IMR-90 (cell line): Measurements from ENCODE around the gene ANKRD1. TPM values are rescaled to one million over a fixed set of nuclear protein-coding genes. Genes with fewer than 3 reads are reported as not detected.

ENCODE experiments used
- ATAC-seq: fragments of 200-7000 bp; cut with Tn5 transposase; 2 replicates; pipeline ENCODE4 v1.9.1; 2020; ENCODE audit warnings: low read depth, mild to moderate bottlenecking, moderate library complexity
- BruUV-seq: library from RNA; stranded (reverse); fragments of 400-500 nt; replicated peaks from 2 replicates; lab custom pipeline; 2021; lab: Mats Ljungman, UMichigan
- CTCF ChIA-PET: fragments of 300-600 bp; formaldehyde crosslinking; extraction: SDS; loops from one replicate; lab custom pipeline; 2021; ENCODE audit warnings: antibody characterized with exemption; lab: Yijun Ruan, JAX
- POLR2A ChIA-PET: fragments of 300-600 bp; sonication (Branson Sonifier 250); formaldehyde crosslinking; loops from one replicate; lab custom pipeline; 2022; ENCODE audit warnings: antibody characterized with exemption; ENCODE audit not compliant: unreplicated experiment; lab: Charles Lee
- DNase-seq: peaks from one replicate; pipeline ENCODE4 v3.0.0; 2013
- H2AFZ ChIP-seq: replicated peaks from 2 replicates; pipeline ENCODE3; 2013; ENCODE audit warnings: low read length, mild to moderate bottlenecking; ENCODE audit not compliant: poor library complexity
- H2AK5ac ChIP-seq: 2 replicates; pipeline ENCODE4 v1.6.1; 2013; ENCODE audit warnings: low read depth, low read length, inconsistent platforms
- H2AK9ac ChIP-seq: replicated peaks from 2 replicates; pipeline ENCODE3; 2013; ENCODE audit warnings: mild to moderate bottlenecking, low read depth, low read length, moderate library complexity; ENCODE audit not compliant: poor library complexity
- H2BK120ac ChIP-seq: 2 replicates; pipeline ENCODE4 v1.6.1; 2013; ENCODE audit warnings: low read depth, low read length, inconsistent platforms
- H2BK15ac ChIP-seq: 3 replicates; pipeline ENCODE4 v1.6.1; 2013; ENCODE audit warnings: low read depth, low read length, inconsistent platforms
- H2BK20ac ChIP-seq: 2 replicates; pipeline ENCODE4 v1.6.1; 2013; ENCODE audit warnings: low read depth, mild to moderate bottlenecking, inconsistent platforms, low read length, moderate library complexity
- H2BK5ac ChIP-seq: 2 replicates; pipeline ENCODE4 v1.6.1; 2013; ENCODE audit warnings: mild to moderate bottlenecking, low read depth, low read length, inconsistent platforms; ENCODE audit not compliant: poor library complexity, severe bottlenecking
- H3K14ac ChIP-seq: replicated peaks from 2 replicates; pipeline ENCODE4 v1.6.1; 2013; ENCODE audit warnings: low read depth, low read length, inconsistent platforms
- H3K18ac ChIP-seq: 2 replicates; pipeline ENCODE4 v1.6.1; 2013; ENCODE audit warnings: low read depth, low read length, control low read depth
- H3K23ac ChIP-seq: 2 replicates; pipeline ENCODE4 v1.6.1; 2013; ENCODE audit warnings: low read depth, low read length, inconsistent platforms
- H3K27ac ChIP-seq: 2 replicates; pipeline ENCODE4 v1.5.1; 2013; ENCODE audit warnings: mild to moderate bottlenecking, control low read depth, low read length; ENCODE audit not compliant: insufficient read depth
- H3K27me3 ChIP-seq: 2 replicates; pipeline ENCODE4 v1.6.1; 2013; ENCODE audit warnings: low read length; ENCODE audit not compliant: control insufficient read depth, insufficient read depth
- H3K36me3 ChIP-seq: 2 replicates; pipeline ENCODE4 v1.6.1; 2013; ENCODE audit warnings: low read length, mixed read lengths; ENCODE audit not compliant: control insufficient read depth, insufficient read depth
- H3K4ac ChIP-seq: 2 replicates; pipeline ENCODE4 v1.6.1; 2013; ENCODE audit warnings: low read depth, low read length, inconsistent platforms
- H3K4me1 ChIP-seq: 2 replicates; pipeline ENCODE4 v1.6.1; 2013; ENCODE audit warnings: low read length, mixed read lengths; ENCODE audit not compliant: control insufficient read depth, insufficient read depth
- H3K4me2 ChIP-seq: 2 replicates; pipeline ENCODE4 v1.6.1; 2013; ENCODE audit warnings: low read depth, mild to moderate bottlenecking, control low read depth, low read length, moderate library complexity
- H3K4me3 ChIP-seq: 2 replicates; pipeline ENCODE4 v1.5.1; 2013; ENCODE audit warnings: low read depth, mild to moderate bottlenecking, control low read depth, low read length, moderate library complexity; ENCODE audit not compliant: insufficient read depth
- H3K56ac ChIP-seq: 2 replicates; pipeline ENCODE4 v1.6.1; 2013; ENCODE audit warnings: low read length, inconsistent platforms; ENCODE audit not compliant: insufficient read depth; ENCODE audit errors: extremely low read depth
- H3K79me1 ChIP-seq, 2 experiments: 2 replicates each; pipeline ENCODE4 v1.6.1; 2013; ENCODE audit warnings: low read length in 2 of 2, inconsistent platforms in 1 of 2, low read depth in 1 of 2
- H3K9ac ChIP-seq: 2 replicates; pipeline ENCODE4 v1.6.1; 2013; ENCODE audit warnings: low read depth, low read length, control low read depth
- H3K9me1 ChIP-seq: 2 replicates; pipeline ENCODE4 v1.6.1; 2013; ENCODE audit warnings: low read length, inconsistent platforms; ENCODE audit not compliant: insufficient read depth
- H3K9me3 ChIP-seq: 2 replicates; pipeline ENCODE4 v1.6.1; 2013; ENCODE audit warnings: low read length; ENCODE audit not compliant: control insufficient read depth, insufficient read depth
- H4K20me1 ChIP-seq: 2 replicates; pipeline ENCODE4 v1.6.1; 2013; ENCODE audit warnings: low read length, inconsistent platforms; ENCODE audit not compliant: insufficient read depth
- H4K5ac ChIP-seq: 2 replicates; pipeline ENCODE4 v1.6.1; 2013; ENCODE audit warnings: mild to moderate bottlenecking, low read depth, low read length, control low read depth
- H4K8ac ChIP-seq, 2 experiments: 2 replicates each; pipeline ENCODE4 v1.6.1; 2013; ENCODE audit warnings: low read depth in 2 of 2, low read length in 2 of 2, control low read depth in 1 of 2, inconsistent platforms in 1 of 2
- H4K91ac ChIP-seq: 2 replicates; pipeline ENCODE4 v1.6.1; 2013; ENCODE audit warnings: low read depth, low read length, inconsistent platforms; ENCODE audit not compliant: insufficient read depth
- FOS ChIP-seq: fragments of 150-350 bp; IDR thresholded peaks from 2 replicates; pipeline ENCODE4 v1.6.1; 2016; ENCODE audit warnings: low read depth, low read length
- MAFK ChIP-seq: IDR thresholded peaks from 2 replicates; pipeline ENCODE4 v1.6.1; 2012; ENCODE audit warnings: low read depth, low read length, improper control_type of control experiment
- MAZ ChIP-seq: IDR thresholded peaks from 2 replicates; pipeline ENCODE4 v1.6.1; 2012; ENCODE audit warnings: low read depth, mild to moderate bottlenecking, low read length, improper control_type of control experiment, moderate library complexity, borderline replicate concordance
- MXI1 ChIP-seq: IDR thresholded peaks from 2 replicates; pipeline ENCODE4 v1.6.1; 2012; ENCODE audit warnings: low read depth, mild to moderate bottlenecking, low read length, moderate library complexity, borderline replicate concordance
- NFE2L2 ChIP-seq: fragments of 150-350 bp; IDR thresholded peaks from 2 replicates; pipeline ENCODE4 v1.6.1; 2016; ENCODE audit warnings: low read depth, mild to moderate bottlenecking, low read length
- POLR2A ChIP-seq: IDR thresholded peaks from 2 replicates; pipeline ENCODE4 v1.6.1; 2012; ENCODE audit warnings: mild to moderate bottlenecking, low read depth, low read length
- RAD21 ChIP-seq: IDR thresholded peaks from 2 replicates; pipeline ENCODE4 v1.6.1; 2012; ENCODE audit warnings: low read length, improper control_type of control experiment
- RCOR1 ChIP-seq: IDR thresholded peaks from 2 replicates; pipeline ENCODE4 v1.6.1; 2012; ENCODE audit warnings: mild to moderate bottlenecking, low read length, improper control_type of control experiment; ENCODE audit not compliant: insufficient replicate concordance
- RFX5 ChIP-seq: IDR thresholded peaks from 2 replicates; pipeline ENCODE4 v1.8.0; 2012; ENCODE audit warnings: low read depth, mild to moderate bottlenecking, low read length, moderate library complexity
- SMC3 ChIP-seq: fragments of 150-350 bp; IDR thresholded peaks from 2 replicates; pipeline ENCODE4 v1.6.1; 2016; ENCODE audit warnings: low read depth, mild to moderate bottlenecking, antibody characterized with exemption, low read length, moderate library complexity
- WGBS, 2 experiments: methylation state at CpG; one replicate each; pipeline versions ENCODE4 v1.1.5 to v1.1.7; 2013; ENCODE audit warnings: missing lambda C conversion rate in 2 of 2; ENCODE audit not compliant: insufficient read length in 1 of 2; ENCODE audit errors: extremely low coverage in 2 of 2; 5-methylcytosine and 5-hydroxymethylcytosine counted together
- dilution Hi-C: fragments of 300-500 bp; cut with HindIII; formaldehyde crosslinking; loops from one replicate; pipeline ENCODE4 v1.14.3; 2018; ENCODE audit warnings: low sequenced_read_pairs; ENCODE audit not compliant: unreplicated experiment
- in situ Hi-C: fragments of 300-500 bp; cut with MboI; formaldehyde crosslinking; loops from 3 replicates; pipeline ENCODE4 v1.14.3; 2019; ENCODE audit warnings: low sequenced_read_pairs, inconsistent platforms, mixed read lengths
- intact Hi-C: fragments of 100-400 bp; cut with micrococcal nuclease; formaldehyde crosslinking; loops from 2 replicates; pipeline ENCODE4 v1.10.0; 2022
- polyA plus RNA-seq, 3 experiments: library from polyadenylated mRNA; depleted of rRNA; stranded (reverse); fragments of >200 nt; gene quantifications; 2 replicates each; pipeline ENCODE4 v1.2.3, GENCODE V29; 2012; ENCODE audit warnings: low replicate concordance in 1 of 3
- total RNA-seq: library from RNA; depleted of rRNA; stranded (reverse); fragments of >200 nt; gene quantifications from 2 replicates; pipeline ENCODE4 v1.2.3, GENCODE V29; 2012
- TF ChIP-seq, protein P1 (sequence below): conservative IDR thresholded peaks from 2 replicates; pipeline ENCODE4 v1.5.1; 2012; ENCODE audit warnings: mild to moderate bottlenecking, low read depth, low read length, improper control_type of control experiment
- TF ChIP-seq, protein P2 (sequence below): fragments of 150-350 bp; IDR thresholded peaks from 2 replicates; pipeline ENCODE4 v1.6.1; 2017; ENCODE audit warnings: mild to moderate bottlenecking, antibody characterized with exemption, low read length, low read depth

The ANKRD1 gene
- total and polyA plus RNA-seq, 2 of the 4 experiments (the other 2 are of a cell fraction) = 7.4 to 10.8 TPM

DNA sequence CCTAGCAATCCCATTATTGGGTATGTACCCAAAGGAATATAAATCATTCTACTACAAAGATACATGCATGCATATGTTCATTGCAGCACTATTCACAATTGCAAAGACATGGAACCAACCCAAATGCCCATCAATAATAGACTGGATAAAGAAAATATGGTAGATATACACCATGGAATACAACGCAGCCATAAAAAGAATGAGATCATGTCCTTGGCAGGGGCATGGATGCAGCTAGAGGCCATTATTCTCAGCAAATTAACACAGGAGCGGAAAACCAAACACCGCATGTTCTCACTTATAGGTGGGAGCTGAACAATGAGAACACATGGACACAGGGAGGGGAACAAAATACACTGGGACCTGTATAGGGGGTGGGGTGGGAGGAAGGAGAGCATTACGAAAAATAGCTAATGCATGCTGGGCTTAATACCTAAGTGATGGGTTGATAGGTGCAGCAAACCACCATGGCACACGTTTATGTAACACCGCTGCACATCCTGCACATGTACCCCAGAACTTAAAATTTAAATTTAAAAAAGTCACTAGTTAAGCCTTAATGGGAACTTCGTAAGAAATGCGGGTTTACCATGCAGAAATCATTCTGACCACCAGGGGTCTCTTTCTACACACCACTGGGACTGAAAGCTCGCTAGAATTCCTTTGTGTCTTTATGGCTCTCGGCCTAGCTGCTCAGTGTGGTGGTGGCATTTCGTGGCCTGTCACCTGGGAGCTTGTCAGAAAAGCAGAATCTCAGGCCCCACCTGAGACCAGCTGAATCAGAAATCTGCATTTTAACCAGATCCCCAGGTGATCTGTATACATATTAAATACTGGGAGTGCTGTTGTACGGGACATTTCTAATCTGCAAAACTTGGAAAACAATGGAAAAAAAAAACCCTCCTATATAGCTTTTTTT, 9.5 kb downstream of the ANKRD1 start:
- H3K9ac ChIP-seq = no peak overlapping the region; the same call in 1 of the 2 replicates
- no peak overlapping the region for H3K23ac ChIP-seq
- intact Hi-C loops (loop anchor here (1.0 to 10.0 kb wide), 5 partner anchors 131 to 387 kb away; no protein-coding TSS in a partner anchor), dilution Hi-C loops (no loop called here), in situ Hi-C loops (loop anchor here (5.0 to 25.0 kb wide), 2 partner anchors 336 to 1001 kb away; partner anchors contain the start of genes BTAF1 and FGFBP3)
- POLR2A ChIA-PET = no interaction called here
- no peak overlapping the region for H2BK5ac ChIP-seq
- no peak overlapping the region; the same call in 1 of the 2 replicates for H3K56ac ChIP-seq
- H2BK120ac ChIP-seq = peak overlapping the region; percentile 64
- TF ChIP-seq, protein P1, sequence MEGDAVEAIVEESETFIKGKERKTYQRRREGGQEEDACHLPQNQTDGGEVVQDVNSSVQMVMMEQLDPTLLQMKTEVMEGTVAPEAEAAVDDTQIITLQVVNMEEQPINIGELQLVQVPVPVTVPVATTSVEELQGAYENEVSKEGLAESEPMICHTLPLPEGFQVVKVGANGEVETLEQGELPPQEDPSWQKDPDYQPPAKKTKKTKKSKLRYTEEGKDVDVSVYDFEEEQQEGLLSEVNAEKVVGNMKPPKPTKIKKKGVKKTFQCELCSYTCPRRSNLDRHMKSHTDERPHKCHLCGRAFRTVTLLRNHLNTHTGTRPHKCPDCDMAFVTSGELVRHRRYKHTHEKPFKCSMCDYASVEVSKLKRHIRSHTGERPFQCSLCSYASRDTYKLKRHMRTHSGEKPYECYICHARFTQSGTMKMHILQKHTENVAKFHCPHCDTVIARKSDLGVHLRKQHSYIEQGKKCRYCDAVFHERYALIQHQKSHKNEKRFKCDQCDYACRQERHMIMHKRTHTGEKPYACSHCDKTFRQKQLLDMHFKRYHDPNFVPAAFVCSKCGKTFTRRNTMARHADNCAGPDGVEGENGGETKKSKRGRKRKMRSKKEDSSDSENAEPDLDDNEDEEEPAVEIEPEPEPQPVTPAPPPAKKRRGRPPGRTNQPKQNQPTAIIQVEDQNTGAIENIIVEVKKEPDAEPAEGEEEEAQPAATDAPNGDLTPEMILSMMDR = peak; percentile 87
- TF ChIP-seq RCOR1 = no peak
- TF ChIP-seq MXI1 = no peak
- TF ChIP-seq POLR2A = peak; percentile 39; the same call in 1 of the 2 replicates
- TF ChIP-seq, protein P2, sequence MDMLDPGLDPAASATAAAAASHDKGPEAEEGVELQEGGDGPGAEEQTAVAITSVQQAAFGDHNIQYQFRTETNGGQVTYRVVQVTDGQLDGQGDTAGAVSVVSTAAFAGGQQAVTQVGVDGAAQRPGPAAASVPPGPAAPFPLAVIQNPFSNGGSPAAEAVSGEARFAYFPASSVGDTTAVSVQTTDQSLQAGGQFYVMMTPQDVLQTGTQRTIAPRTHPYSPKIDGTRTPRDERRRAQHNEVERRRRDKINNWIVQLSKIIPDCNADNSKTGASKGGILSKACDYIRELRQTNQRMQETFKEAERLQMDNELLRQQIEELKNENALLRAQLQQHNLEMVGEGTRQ = no peak
- TF ChIP-seq NFE2L2 = no peak
- TF ChIP-seq MAFK = no peak
- TF ChIP-seq SMC3 = peak; percentile 95
- TF ChIP-seq RFX5 = no peak
- no peak for TF ChIP-seq MAZ
- peak; percentile 91 for TF ChIP-seq RAD21
- TF ChIP-seq FOS = no peak
- peak overlapping the region; percentile 81 for H4K5ac ChIP-seq
- CTCF ChIA-PET = interaction anchor here (0.5 to 1.6 kb wide), 25 partner anchors 9 to 1923 kb away, joined by 3 to 12 read pairs (median 4); partner anchors contain the start of gene ANKRD1
- H4K20me1 ChIP-seq = no peaks in the 10 kb centered on the region
- H3K4me2 ChIP-seq = peak overlapping the region; percentile 34; the same call in 1 of the 2 replicates
- peak; percentile 96 for ATAC-seq
- no peaks in the 10 kb centered on the region for H3K79me1 ChIP-seq
- H2AFZ ChIP-seq = peak overlapping the region; percentile 74
- no peak overlapping the region for H3K14ac ChIP-seq
- no peaks in the 10 kb centered on the region for H3K9me1 ChIP-seq
- peak; percentile 74 for DNase-seq
- no peak overlapping the region for H4K91ac ChIP-seq
- no peaks in the 10 kb centered on the region for H3K27me3 ChIP-seq
- no peak overlapping the region for H3K4me3 ChIP-seq
- no peaks in the 10 kb centered on the region for H3K9me3 ChIP-seq
- H4K8ac ChIP-seq = peak overlapping the region in 1 of 2 experiments; percentile 16; a peak in 1 of 4 replicates
- BruUV-seq = no TSS peak
- H3K36me3 ChIP-seq = no peaks in the 10 kb centered on the region; the same call in 1 of the 2 replicates
- WGBS, 2 experiments = no CpG with 5 or more reads among the region's 12 CpGs
- H2BK20ac ChIP-seq = peak overlapping the region; percentile 51
- H3K4me1 ChIP-seq = peaks cover 1% of the 10 kb centered on the region; the same call in 1 of the 2 replicates
- no peak overlapping the region for H3K27ac ChIP-seq
- peak overlapping the region; percentile 7; the same call in 1 of the 2 replicates for H3K4ac ChIP-seq
- H2AK9ac ChIP-seq = no peak overlapping the region
- H3K18ac ChIP-seq = 0 out of 2 replicates have a peak overlapping the region, but pooled peaks have one; percentile 42
- no peak overlapping the region for H2AK5ac ChIP-seq
- H2BK15ac ChIP-seq = no peak overlapping the region
